SH-SY5Y (cell line): ENCODE data around the gene RIMS3.

Experiments used
- GATA2 ChIP-seq: IDR thresholded peaks from 2 replicates; pipeline ENCODE4 v1.6.1; 2011; ENCODE audit warnings: mild to moderate bottlenecking, low read depth, low read length
- GATA3 ChIP-seq: IDR thresholded peaks from 2 replicates; pipeline ENCODE4 v1.6.1; 2011; ENCODE audit warnings: low read depth, mild to moderate bottlenecking, low read length, moderate library complexity

DNA sequence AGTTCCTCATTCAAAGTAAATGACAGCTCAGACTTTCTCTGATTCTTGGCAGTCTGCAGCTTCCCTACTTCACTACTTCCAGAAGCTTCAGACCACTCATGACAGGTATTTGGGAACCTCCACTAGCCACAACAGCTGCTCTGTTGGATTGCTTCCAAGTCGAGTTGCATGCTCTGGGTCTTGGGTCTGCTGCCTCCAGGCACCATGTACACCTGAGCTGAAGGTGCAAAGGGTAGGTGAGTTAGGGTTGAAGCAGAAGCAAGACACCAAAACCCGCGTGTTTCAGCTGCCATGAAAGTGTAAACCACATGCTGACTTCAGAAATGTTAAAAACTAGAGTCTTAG is 71.3 kb downstream of the RIMS3 start:
- no peak for TF ChIP-seq GATA3
- TF ChIP-seq GATA2: no peak
